GM12878 (cell line): ENCODE data around the gene IQCH. TPM values are rescaled to one million over a fixed set of nuclear protein-coding genes. Genes with fewer than 3 reads are reported as not detected.

ENCODE experiments used
- ATAC-seq: fragments of 200-7000 bp; cut with Tn5 transposase; 3 replicates; pipeline ENCODE4 v1.9.1; 2020; ENCODE audit warnings: mild to moderate bottlenecking, moderate library complexity
- BruUV-seq: library from RNA; stranded (reverse); fragments of 400-500 nt; replicated peaks from 2 replicates; lab custom pipeline; 2021; lab: Mats Ljungman, UMichigan
- CTCF ChIA-PET: fragments of 300-600 bp; sonication (Branson Sonifier 250); formaldehyde crosslinking; extraction: SDS; loops from one replicate; lab custom pipeline; 2021; ENCODE audit warnings: inconsistent platforms; lab: Yijun Ruan, JAX
- POLR2A ChIA-PET: fragments of 350-600 bp; formaldehyde crosslinking; extraction: SDS; loops from one replicate; lab custom pipeline; 2021; ENCODE audit warnings: inconsistent platforms; lab: Charles Lee
- RAD21 ChIA-PET: fragments of 300-600 bp; sonication (Branson Sonifier 250); formaldehyde crosslinking; loops from one replicate; lab custom pipeline; 2023; ENCODE audit warnings: antibody characterized with exemption; ENCODE audit not compliant: unreplicated experiment; lab: Charles Lee
- SMC1A ChIA-PET: fragments of 300-600 bp; sonication (Branson Sonifier 250); formaldehyde crosslinking; loops from one replicate; lab custom pipeline; 2023; ENCODE audit not compliant: unreplicated experiment, uncharacterized antibody; lab: Charles Lee
- DNase-seq: peaks from one replicate; pipeline ENCODE4 v3.0.0-alpha.2; 2011; ENCODE audit warnings: low read depth, low spot score
- FAIRE-seq: peaks from 3 replicates; lab custom pipeline; 2011; peaks lifted over from hg19 to GRCh38; lab: Jason Lieb, UNC
- H2AFZ ChIP-seq: 2 replicates; pipeline ENCODE4 v1.6.0; 2011; ENCODE audit warnings: low read depth, low read length, control low read depth; ENCODE audit not compliant: control insufficient read depth
- H3K27ac ChIP-seq: 2 replicates; pipeline ENCODE4 v1.5.1; 2011; ENCODE audit warnings: control low read depth; ENCODE audit not compliant: control insufficient read depth, insufficient read depth
- H3K27me3 ChIP-seq, 2 experiments: replicated peaks in 1 of 2; 2 replicates each; pipeline versions ENCODE4 v1.6.0 to v1.6.1; 2011; ENCODE audit warnings: low read length in 1 of 2; ENCODE audit not compliant: control insufficient read depth in 2 of 2, insufficient read depth in 2 of 2
- H3K36me3 ChIP-seq, 2 experiments: 2 replicates each; pipeline ENCODE4 v1.5.1; 2011; ENCODE audit warnings: low read length in 1 of 2; ENCODE audit not compliant: control insufficient read depth in 2 of 2, insufficient read depth in 2 of 2
- H3K4me1 ChIP-seq: 2 replicates; pipeline ENCODE4 v1.6.1; 2011; ENCODE audit warnings: mild to moderate bottlenecking, low read length, moderate library complexity, mixed read lengths; ENCODE audit not compliant: control insufficient read depth, insufficient read depth
- H3K4me2 ChIP-seq: 2 replicates; pipeline ENCODE4 v1.6.0; 2011; ENCODE audit warnings: control low read depth; ENCODE audit not compliant: control insufficient read depth, insufficient read depth
- H3K4me3 ChIP-seq: fragments of 200-600 bp; sonication (generic); 2 replicates; pipeline ENCODE4 v1.5.1; 2016
- H3K79me2 ChIP-seq: 2 replicates; pipeline ENCODE4 v1.6.0; 2011; ENCODE audit warnings: low read length; ENCODE audit not compliant: control insufficient read depth, insufficient read depth
- H3K9ac ChIP-seq: 2 replicates; pipeline ENCODE4 v1.8.0; 2011; ENCODE audit warnings: low read length, control low read depth, mixed read lengths; ENCODE audit not compliant: control insufficient read depth, insufficient read depth
- H3K9me3 ChIP-seq: replicated peaks from 3 replicates; pipeline ENCODE4 v1.5.1; 2011; ENCODE audit warnings: mild to moderate bottlenecking, low read length; ENCODE audit not compliant: control insufficient read depth, insufficient read depth
- H4K20me1 ChIP-seq: 2 replicates; pipeline ENCODE4 v1.6.0; 2011; ENCODE audit not compliant: control insufficient read depth, insufficient read depth
- BRCA1 ChIP-seq: IDR thresholded peaks from 2 replicates; pipeline ENCODE4 v1.6.1; 2011; ENCODE audit warnings: low read depth, low read length, improper control_type of control experiment
- CEBPB ChIP-seq, 2 experiments: fragments of 150-350 bp in 1 of 2; IDR thresholded peaks; 2 replicates each; pipeline ENCODE4 v1.6.1; 2012 to 2014; ENCODE audit warnings: low read depth in 2 of 2, low read length in 2 of 2, borderline replicate concordance in 1 of 2, inconsistent platforms in 1 of 2
- CTCF ChIP-seq, 3 experiments: IDR thresholded peaks in 2 of 3; conservative IDR thresholded peaks in 1 of 3; 2 replicates each; pipeline ENCODE4 v1.5.1; 2011; ENCODE audit warnings: low read depth in 3 of 3, low read length in 3 of 3, mild to moderate bottlenecking in 3 of 3, control low read depth in 2 of 3, moderate library complexity in 2 of 3, inconsistent platforms in 1 of 3, mixed read lengths in 1 of 3; ENCODE audit not compliant: control insufficient read depth in 2 of 3, insufficient read depth in 1 of 3; ENCODE audit errors: extremely low read depth in 1 of 3
- DPF2 ChIP-seq: fragments of 450-650 bp; IDR thresholded peaks from 2 replicates; pipeline ENCODE4 v1.6.1; 2017; ENCODE audit warnings: mild to moderate bottlenecking
- ELK1 ChIP-seq: IDR thresholded peaks from 2 replicates; pipeline ENCODE4 v1.6.1; 2012; ENCODE audit warnings: low read depth, low read length, improper control_type of control experiment
- ETV6 ChIP-seq, 2 experiments: fragments of 450-650 bp in 1 of 2; IDR thresholded peaks in 1 of 2; conservative IDR thresholded peaks in 1 of 2; 2 replicates each; pipeline ENCODE4 v1.6.1; 2014; ENCODE audit warnings: antibody characterized with exemption in 1 of 2, borderline replicate concordance in 1 of 2, low read depth in 1 of 2, mild to moderate bottlenecking in 1 of 2, moderate library complexity in 1 of 2
- HDAC2 ChIP-seq: fragments of 200-600 bp; sonication (generic); IDR thresholded peaks from 2 replicates; pipeline ENCODE4 v1.6.1; 2017
- IRF3 ChIP-seq: fragments of 450-650 bp; IDR thresholded peaks from 2 replicates; pipeline ENCODE4 v1.6.1; 2014; ENCODE audit warnings: mild to moderate bottlenecking
- KDM1A ChIP-seq: fragments of 200-600 bp; sonication (generic); IDR thresholded peaks from 2 replicates; pipeline ENCODE4 v1.6.1; 2016; ENCODE audit warnings: borderline replicate concordance
- MLLT1 ChIP-seq: fragments of 450-650 bp; IDR thresholded peaks from 2 replicates; pipeline ENCODE4 v1.6.1; 2016; ENCODE audit warnings: mild to moderate bottlenecking
- MYB ChIP-seq: fragments of 150-350 bp; IDR thresholded peaks from 2 replicates; pipeline ENCODE4 v1.6.1; 2014; ENCODE audit warnings: mild to moderate bottlenecking, low read depth, low read length, borderline replicate concordance
- PBX3 ChIP-seq: IDR thresholded peaks from 2 replicates; pipeline ENCODE4 v1.6.1; 2011; ENCODE audit warnings: mild to moderate bottlenecking, low read depth, low read length, moderate library complexity; ENCODE audit not compliant: insufficient replicate concordance
- SP1 ChIP-seq: IDR thresholded peaks from one replicate; pipeline ENCODE4 v1.6.1; 2011; ENCODE audit warnings: low read depth, low read length
- SPI1 ChIP-seq: IDR thresholded peaks from 2 replicates; pipeline ENCODE4 v1.6.1; 2011; ENCODE audit warnings: low read depth, mild to moderate bottlenecking, low read length, moderate library complexity, borderline replicate concordance; ENCODE audit not compliant: insufficient read depth
- SRF ChIP-seq, 2 experiments: IDR thresholded peaks; 2 replicates each; pipeline ENCODE4 v1.6.1; 2011; ENCODE audit warnings: low read depth in 2 of 2, low read length in 2 of 2, mild to moderate bottlenecking in 1 of 2, moderate library complexity in 1 of 2
- ZNF207 ChIP-seq: fragments of 450-650 bp; IDR thresholded peaks from 2 replicates; pipeline ENCODE4 v1.6.1; 2014; ENCODE audit warnings: antibody characterized with exemption, mild to moderate bottlenecking, borderline replicate concordance
- ZNF217 ChIP-seq: fragments of 450-650 bp; IDR thresholded peaks from 2 replicates; pipeline ENCODE4 v1.6.1; 2017; ENCODE audit warnings: antibody characterized with exemption, mild to moderate bottlenecking
- ZNF24 ChIP-seq: fragments of 450-650 bp; IDR thresholded peaks from 2 replicates; pipeline ENCODE4 v1.6.1; 2017; ENCODE audit warnings: antibody characterized with exemption, mild to moderate bottlenecking
- ZSCAN29 ChIP-seq: fragments of 450-650 bp; IDR thresholded peaks from 2 replicates; pipeline ENCODE4 v1.6.1; 2017; ENCODE audit warnings: mild to moderate bottlenecking, moderate library complexity
- WGBS: methylation state at CpG from one replicate; pipeline ENCODE4 v1.1.6; 2016; ENCODE audit warnings: low lambda C conversion rate; ENCODE audit not compliant: insufficient replicate concordance, insufficient coverage; ENCODE audit errors: missing lambda C conversion rate; 5-methylcytosine and 5-hydroxymethylcytosine counted together
- in situ Hi-C: fragments of 300-500 bp; cut with MboI; formaldehyde crosslinking; loops from 9 replicates; pipeline ENCODE4 v1.14.3; 2018; ENCODE audit warnings: mixed read lengths
- intact Hi-C: fragments of 100-400 bp; cut with micrococcal nuclease; formaldehyde crosslinking; loops from one replicate; pipeline ENCODE4 v1.14.2; 2022; ENCODE audit not compliant: unreplicated experiment
- polyA plus RNA-seq, 11 experiments: library from polyadenylated mRNA; depleted of rRNA in 4 of 11; unstranded in 6 of 11; stranded (reverse) in 5 of 11; fragments of >200 nt; fragmentation: Nextera tagmentation in 4 of 11; fragmentation: Illumina TruSeq in 1 of 11; extraction: Ambion mirVana in 4 of 11; extraction: Trizol in 1 of 11; gene quantifications; 1 replicate in 1 of 11; 2 replicates in 10 of 11; pipeline versions ENCODE4 v1.2.1 to v1.2.3, GENCODE V29; 2011 to 2016; ENCODE audit warnings: inconsistent platforms in 2 of 11, missing spikeins in 2 of 11, low read depth in 1 of 11
- total RNA-seq, 4 experiments: library from RNA; depleted of rRNA in 3 of 4; stranded (reverse); fragments of >200 nt in 3 of 4; fragmentation: Illumina TruSeq in 1 of 4; extraction: Trizol in 1 of 4; gene quantifications; 2 replicates each; pipeline versions ENCODE4 v1.2.1 to v1.2.3, GENCODE V29; 2013 to 2021

IQCH gene
- total and polyA plus RNA-seq, 10 of the 15 experiments (the other 5 are each of a cell fraction or from before 2014, with no cell fraction given) = 0.29 to 1.3 (median 0.99) TPM

- no peak overlapping the region for H3K9ac ChIP-seq
- FAIRE-seq = no peak
- POLR2A ChIA-PET = no interaction called here
Observed at GRCh38 chr15:67389975-67390374, 135.4 kb downstream of the IQCH start.

More at GRCh38 chr15:67389975-67390374, 135.4 kb downstream of the IQCH start:
- Histone ChIP-seq H3K79me2 (no peaks in the 10 kb centered on the region), H3K4me1 (no peaks in the 10 kb centered on the region), H3K36me3 (no peaks in the 10 kb centered on the region), H3K4me2 (no peak overlapping the region), H2AFZ (no peak overlapping the region), H3K4me3 (no peak overlapping the region), H3K27me3 (no peaks in the 10 kb centered on the region; a peak in 1 of 4 replicates), H3K9me3 (no peaks in the 10 kb centered on the region), H4K20me1 (no peaks in the 10 kb centered on the region), H3K27ac (no peak overlapping the region)
- TF ChIP-seq ELK1 (no peak), MYB (no peak), SRF (IDR thresholded peaks at IDR 0.05; ENCODE audit: low read depth in 2 of 2, low read length in 2 of 2) (no peak), DPF2 (no peak), IRF3 (no peak), PBX3 (no peak), MLLT1 (no peak), HDAC2 (no peak), ETV6 (conservative IDR thresholded peaks at IDR 0.05 in 1 of 2, IDR thresholded peaks at IDR 0.05 in 1 of 2; ENCODE audit: borderline replicate concordance in 1 of 2, low read depth in 1 of 2) (no peak), ZNF207 (no peak), BRCA1 (no peak), ZNF217 (no peak), KDM1A (no peak), ZNF24 (no peak), SPI1 (no peak), SP1 (no peak), ZSCAN29 (no peak), CTCF (IDR thresholded peaks at IDR 0.05 in 2 of 3, conservative IDR thresholded peaks at IDR 0.05 in 1 of 3; ENCODE audit: control insufficient read depth in 2 of 3, extremely low read depth in 1 of 3, insufficient read depth in 1 of 3, low read depth in 3 of 3, low read length in 3 of 3) (no peak), CEBPB (IDR thresholded peaks at IDR 0.05; ENCODE audit: borderline replicate concordance in 1 of 2, low read depth in 2 of 2, low read length in 2 of 2) (no peak)
- ChIA-PET CTCF (interaction anchor here (1.0 kb wide), 1 partner anchor 8 kb away, joined by 4 read pairs; no protein-coding TSS in a partner anchor), RAD21 (no interaction called here), SMC1A (no interaction called here)
- in situ Hi-C loops = no loop called here
- ATAC-seq (no peak), DNase-seq (no peak)
- intact Hi-C loops = no loop called here
- BruUV-seq = no TSS peak
- 0% methylated on average over 1 of the region's 1 CpG for WGBS
